Posterior cingulate gyrus (tissue), 11 donors: Measurements from ENCODE around the gene NCAN.
"Not testable (repeated sequence)": the region's sequence is repeated elsewhere in the genome, so short reads cannot be mapped to it uniquely, and the experiment has no call there.

ENCODE experiments used
- DNase-seq, 10 donors: peaks; one replicate each; pipeline versions ENCODE4 v3.0.0 to v3.0.0-alpha.2; 2020 to 2021; ENCODE audit warnings: mixed read lengths in 3 of 10
- intact Hi-C: fragments of 100-400 bp; cut with DNase I; formaldehyde crosslinking; loops from one replicate; pipeline ENCODE4 v1.15.1; 2023

NCAN gene

GRCh38 chr19:19223060-19223459, 11.3 kb downstream of the NCAN start:
- intact Hi-C loops: no loop called here
- DNase-seq: no peak

- no peak for DNase-seq
- intact Hi-C loops: no loop called here
Measured at GRCh38 chr19:19223636-19224035, 11.9 kb downstream of the NCAN start.

GRCh38 chr19:19224150-19224851, 12.5 kb downstream of the NCAN start:
- intact Hi-C loops: no loop called here
- no peak for DNase-seq

GRCh38 chr19:19224852-19225494, 13.2 kb downstream of the NCAN start:
- DNase-seq: peak in 1 of 10 donors; percentile 85
- intact Hi-C loops: no loop called here

- no peak for DNase-seq
- intact Hi-C loops: no loop called here
Measured at GRCh38 chr19:19226204-19226603, 14.4 kb downstream of the NCAN start.

- peak in 1 of 10 donors; percentile 55 for DNase-seq
- intact Hi-C loops: no loop called here
Measured at GRCh38 chr19:19226663-19227062, 14.9 kb downstream of the NCAN start.

GRCh38 chr19:19227217-19227616, 15.5 kb downstream of the NCAN start:
- intact Hi-C loops: no loop called here
- peak in 1 of 10 donors; percentile 67 for DNase-seq

DNA sequence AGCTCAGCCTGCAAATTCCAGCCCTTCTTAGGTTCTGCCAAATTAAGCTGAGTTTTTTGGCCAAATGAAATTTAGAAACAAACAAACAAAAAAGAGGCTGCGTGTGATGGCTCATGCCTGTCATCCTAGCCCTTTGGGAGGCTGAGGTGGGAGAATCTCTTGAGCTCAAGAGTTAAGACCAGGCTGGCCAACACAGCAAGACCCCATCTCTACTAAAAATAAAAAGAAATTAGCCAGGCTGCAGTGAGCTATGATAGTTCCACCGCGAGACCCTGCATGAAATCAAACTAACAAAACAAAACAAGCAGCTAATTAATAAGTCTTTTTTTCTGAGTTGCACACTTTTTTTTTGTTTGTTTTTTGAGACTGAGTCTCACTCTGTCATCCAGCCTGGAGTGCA, 17.9 kb downstream of the NCAN start:
- intact Hi-C loops: no loop called here
- no peak for DNase-seq

DNA sequence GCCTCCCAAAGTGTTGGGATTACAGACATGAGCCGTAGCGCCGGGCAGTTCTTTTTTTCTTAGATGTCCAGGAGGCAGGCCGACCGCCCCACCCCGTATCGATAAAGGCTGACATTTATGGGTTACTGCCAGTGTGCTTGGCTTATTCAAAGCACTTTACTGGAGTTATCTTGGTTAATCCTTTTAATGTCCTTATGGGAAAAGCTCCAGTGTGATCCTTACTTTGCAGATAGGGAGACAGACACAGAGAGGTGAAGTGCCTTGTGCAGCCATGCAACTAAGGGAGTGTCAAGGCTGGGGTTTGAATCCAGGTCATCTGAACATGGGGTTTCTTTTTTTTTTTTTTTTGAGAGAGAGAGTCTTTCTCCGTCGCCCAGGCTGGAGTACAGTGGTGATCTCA, 19.2 kb downstream of the NCAN start:
- intact Hi-C loops: no loop called here
- DNase-seq: no peak

DNA sequence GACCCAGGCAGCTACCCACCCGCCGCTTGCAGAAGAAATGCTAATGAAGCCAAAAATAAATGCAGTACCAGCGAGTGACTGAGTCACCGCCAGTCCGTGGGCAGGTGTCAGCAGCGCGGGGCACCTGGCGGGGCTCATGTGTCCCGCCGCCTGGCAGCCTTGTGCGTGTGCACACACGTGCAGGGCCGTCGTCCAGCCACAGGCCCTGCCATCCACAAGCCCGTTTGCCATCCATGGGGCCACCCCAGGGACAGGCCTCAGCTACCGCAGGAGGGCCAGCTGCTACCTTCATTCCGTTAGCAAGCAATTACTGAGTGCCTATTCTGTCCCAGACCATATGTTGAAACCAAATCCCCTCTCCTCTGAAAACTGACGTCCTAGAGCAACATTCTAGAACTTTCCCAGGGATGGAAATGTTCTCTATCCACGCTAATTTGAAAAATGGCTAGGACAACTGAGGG, 20.5 kb downstream of the NCAN start:
- peak in 8 of 10 donors; percentile 44 to 93 (median 75) for DNase-seq
- intact Hi-C loops: no loop called here

- DNase-seq: no peak
- intact Hi-C loops: no loop called here
Measured at GRCh38 chr19:19234220-19234816, 22.6 kb downstream of the NCAN start.

- intact Hi-C loops: no loop called here
- DNase-seq: no peak
Measured at GRCh38 chr19:19236173-19236572, 24.4 kb downstream of the NCAN start.

- peak in 1 of 10 donors; percentile 62 for DNase-seq
- intact Hi-C loops: no loop called here
Measured at GRCh38 chr19:19238126-19238894, 26.6 kb downstream of the NCAN start.

GRCh38 chr19:19239675-19240074, 27.9 kb downstream of the NCAN start:
- intact Hi-C loops: no loop called here

DNA sequence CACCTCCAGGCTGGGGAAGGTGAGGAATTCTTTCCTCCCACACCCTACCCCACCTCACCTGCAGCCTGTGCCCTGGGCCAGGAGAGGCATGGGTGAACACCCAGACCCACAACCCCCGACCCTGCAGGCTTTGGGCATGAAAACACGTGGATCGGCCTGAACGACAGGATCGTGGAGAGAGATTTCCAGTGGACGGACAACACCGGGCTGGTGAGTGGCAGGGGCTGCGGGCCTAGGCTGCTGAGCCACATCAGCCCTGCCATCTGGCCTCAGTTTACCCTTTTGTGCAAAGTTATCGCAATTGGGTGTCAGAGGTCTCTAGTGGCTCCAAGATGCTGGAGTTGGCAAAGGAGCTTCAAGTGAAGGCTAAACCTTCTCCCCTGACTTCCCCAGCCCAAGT, 28.7 kb downstream of the NCAN start:
- intact Hi-C loops: no loop called here
- peak in 1 of 10 donors; percentile 64 for DNase-seq

More at GRCh38 chr19:19239675-19240074, 27.9 kb downstream of the NCAN start:
- DNase-seq: no peak

DNA sequence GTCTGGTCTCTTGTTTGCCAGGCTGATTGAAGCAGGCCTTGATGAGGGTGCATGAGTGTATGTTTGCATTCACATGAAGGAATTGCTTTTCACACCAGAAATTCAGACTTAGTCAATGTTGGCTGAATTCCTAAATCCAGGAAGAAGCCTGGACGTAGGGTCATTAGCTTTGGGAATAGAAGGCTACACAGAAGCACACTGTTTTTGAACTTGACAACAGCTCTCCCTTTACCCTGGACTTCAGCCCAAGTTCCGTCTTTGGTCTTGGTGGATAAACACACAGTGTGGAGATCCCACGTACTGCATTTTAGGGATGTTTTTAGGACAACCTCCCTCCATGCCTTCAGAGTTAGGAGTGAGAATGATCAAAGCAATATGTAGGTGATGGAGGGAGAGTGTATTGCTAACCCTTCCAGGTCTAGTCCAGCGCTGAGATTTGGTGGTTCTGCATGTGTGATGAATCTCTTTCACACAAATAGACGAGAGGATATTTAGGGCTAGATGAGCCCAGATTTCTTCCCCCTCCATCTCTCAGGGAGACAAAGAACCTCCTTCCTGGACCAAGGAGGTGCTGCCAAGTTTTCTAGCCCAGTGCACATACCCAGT, 38.5 kb downstream of the NCAN start:
- intact Hi-C loops: no loop called here
- DNase-seq: no peak

DNA sequence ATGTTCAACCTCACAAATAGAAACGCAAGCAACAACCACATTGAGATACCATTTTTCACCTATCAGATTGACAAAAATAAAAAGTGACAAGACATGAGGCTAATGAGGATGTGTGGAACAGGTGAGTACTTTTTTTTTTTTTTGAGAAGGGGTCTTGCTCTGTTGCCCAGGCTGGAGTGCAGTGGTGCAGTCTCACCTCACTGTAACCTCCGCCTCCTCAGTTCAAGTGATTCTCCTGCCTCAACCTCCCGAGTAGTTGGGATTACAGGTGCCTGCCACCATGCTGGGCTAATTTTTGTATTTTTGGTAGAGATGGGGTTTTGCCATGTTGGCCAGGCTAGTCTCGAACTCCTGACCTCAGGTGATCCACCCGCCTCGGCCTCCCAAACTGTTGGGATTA, 41.7 kb downstream of the NCAN start:
- DNase-seq, intact Hi-C loops: not testable (repeated sequence)

DNA sequence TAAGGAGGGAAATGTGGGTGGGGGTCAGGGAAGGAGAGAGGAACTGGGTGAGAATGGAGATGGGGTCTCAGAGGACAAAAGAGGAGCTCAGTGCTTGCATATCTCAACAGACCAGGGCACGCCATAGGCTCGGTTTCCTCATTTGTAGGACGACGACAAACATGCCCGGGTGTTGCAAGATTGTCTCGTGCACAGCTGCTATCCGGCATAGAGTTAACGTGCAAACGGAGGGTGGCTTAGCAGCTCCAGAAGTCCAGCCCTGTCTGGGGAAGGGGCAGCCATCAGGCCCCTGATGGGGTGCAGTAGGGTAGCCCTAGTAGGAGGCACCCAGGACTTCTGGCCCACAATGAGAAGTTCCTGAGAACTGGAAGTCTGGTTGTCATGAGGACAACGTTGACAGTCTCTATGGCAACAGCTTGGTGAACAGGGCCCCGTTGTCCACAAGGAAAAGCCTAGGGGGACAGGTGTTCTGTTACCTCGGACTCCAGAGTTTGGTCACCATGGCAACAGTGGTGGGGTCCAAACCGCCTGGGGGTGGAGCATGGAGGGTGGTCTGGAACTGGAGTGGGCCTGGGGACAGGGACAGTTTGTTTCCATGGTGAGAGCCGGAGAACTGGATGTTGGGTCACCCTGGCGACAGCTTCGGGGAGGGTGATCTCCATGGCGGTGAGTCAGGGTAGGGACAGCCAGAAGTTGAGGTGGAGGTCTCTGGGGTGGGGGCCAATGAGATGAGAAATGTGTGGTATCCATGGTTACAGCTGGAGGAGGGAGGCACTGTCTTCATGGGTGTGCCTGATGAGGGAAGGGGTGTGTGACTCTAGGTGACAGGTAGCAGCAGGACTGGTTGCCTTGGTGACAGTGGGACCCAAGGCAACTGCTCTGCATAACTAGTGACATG, 44.6 kb downstream of the NCAN start:
- intact Hi-C loops: no loop called here
- no peak for DNase-seq

GRCh38 chr19:19257137-19257536, 45.4 kb downstream of the NCAN start:
- intact Hi-C loops: no loop called here
- DNase-seq: no peak
